Endothelial cell of umbilical vein (primary cell): Measurements from ENCODE around the gene ACTN1. TPM values are rescaled to one million over a fixed set of nuclear protein-coding genes. Genes with fewer than 3 reads are reported as not detected.

Source experiments
- BruUV-seq: library from RNA; stranded (reverse); fragments of 400-500 nt; replicated peaks from 2 replicates; lab custom pipeline; 2021; lab: Mats Ljungman, UMichigan
- CTCF ChIA-PET: fragments of 300-600, 350-600 bp; sonication (Branson Sonifier 250); formaldehyde crosslinking; loops from one replicate; lab custom pipeline; 2021; ENCODE audit warnings: antibody characterized with exemption, inconsistent platforms; lab: Charles Lee
- POLR2A ChIA-PET: fragments of 300-600, 350-600 bp; sonication (Branson Sonifier 250); formaldehyde crosslinking; loops from one replicate; lab custom pipeline; 2021; ENCODE audit warnings: antibody characterized with exemption, inconsistent platforms; lab: Charles Lee
- DNase-seq: peaks from one replicate; pipeline ENCODE4 v3.0.0-alpha.2; 2011; ENCODE audit warnings: low read depth, low spot score
- FAIRE-seq: peaks from 2 replicates; lab custom pipeline; 2011; peaks lifted over from hg19 to GRCh38; lab: Jason Lieb, UNC
- H2AFZ ChIP-seq: 2 replicates; pipeline ENCODE4 v1.6.0; 2012; ENCODE audit warnings: low read depth, low read length, control low read depth, inconsistent platforms
- H3K27ac ChIP-seq: 2 replicates; pipeline ENCODE4 v1.5.1; 2011; ENCODE audit warnings: low read depth, mild to moderate bottlenecking, control low read depth, low read length, moderate library complexity; ENCODE audit not compliant: insufficient read depth
- H3K27me3 ChIP-seq, 2 experiments: 2 replicates each; pipeline versions ENCODE4 v1.6.0 to v1.6.1; 2011; ENCODE audit warnings: low read length in 2 of 2, mixed read lengths in 1 of 2; ENCODE audit not compliant: control insufficient read depth in 2 of 2, insufficient read depth in 2 of 2
- H3K36me3 ChIP-seq, 2 experiments: 2 replicates in 1 of 2; 3 replicates in 1 of 2; pipeline ENCODE4 v1.5.1; 2011; ENCODE audit warnings: low read length in 2 of 2, mild to moderate bottlenecking in 1 of 2, moderate library complexity in 1 of 2; ENCODE audit not compliant: control insufficient read depth in 2 of 2, insufficient read depth in 2 of 2; ENCODE audit errors: extremely low read depth in 1 of 2
- H3K4me1 ChIP-seq: 3 replicates; pipeline ENCODE4 v1.5.1; 2011; ENCODE audit warnings: mild to moderate bottlenecking, low read length; ENCODE audit not compliant: control insufficient read depth, insufficient read depth; ENCODE audit errors: extremely low read depth
- H3K4me2 ChIP-seq: 2 replicates; pipeline ENCODE4 v1.6.1; 2011; ENCODE audit warnings: low read length, control low read depth, mixed read lengths; ENCODE audit not compliant: insufficient read depth
- H3K4me3 ChIP-seq, 3 experiments: fragments of 200-600 bp in 1 of 3; sonication (generic), shearing (Covaris generic) in 1 of 3; replicated peaks in 1 of 3; 2 replicates each; pipeline ENCODE4 v1.5.1; 2011 to 2016; ENCODE audit warnings: control low read depth in 3 of 3, low read length in 3 of 3, mild to moderate bottlenecking in 2 of 3, inconsistent platforms in 1 of 3, low read depth in 1 of 3, moderate library complexity in 1 of 3; ENCODE audit not compliant: insufficient read depth in 1 of 3
- H3K79me2 ChIP-seq: 2 replicates; pipeline ENCODE4 v1.6.0; 2012; ENCODE audit warnings: low read length, inconsistent platforms; ENCODE audit not compliant: control insufficient read depth, insufficient read depth
- H3K9ac ChIP-seq: replicated peaks from 2 replicates; pipeline ENCODE3; 2011; ENCODE audit warnings: low read length, control low read depth; ENCODE audit not compliant: insufficient read depth; ENCODE audit errors: extremely low read depth
- H3K9me1 ChIP-seq: replicated peaks from 3 replicates; pipeline ENCODE4 v1.6.0; 2011; ENCODE audit warnings: mild to moderate bottlenecking, low read length; ENCODE audit not compliant: control insufficient read depth, insufficient read depth; ENCODE audit errors: extremely low read depth
- H3K9me3 ChIP-seq: replicated peaks from 2 replicates; pipeline ENCODE4 v1.5.1; 2012; ENCODE audit warnings: low read length, inconsistent platforms; ENCODE audit not compliant: control insufficient read depth, insufficient read depth
- H4K20me1 ChIP-seq: replicated peaks from 2 replicates; pipeline ENCODE3; 2011; ENCODE audit warnings: mild to moderate bottlenecking, low read length; ENCODE audit not compliant: control insufficient read depth, insufficient read depth; ENCODE audit errors: extremely low read depth
- EZH2 ChIP-seq: IDR thresholded peaks from 2 replicates; pipeline ENCODE4 v1.6.1; 2012; ENCODE audit warnings: borderline replicate concordance, low read depth, mild to moderate bottlenecking, moderate library complexity, low read length, inconsistent platforms; ENCODE audit not compliant: severe bottlenecking
- FOS ChIP-seq: IDR thresholded peaks from 2 replicates; pipeline ENCODE4 v1.6.1; 2011; ENCODE audit warnings: mild to moderate bottlenecking, low read length, moderate library complexity, borderline replicate concordance; ENCODE audit not compliant: insufficient read depth
- GATA2 ChIP-seq: IDR thresholded peaks from 2 replicates; pipeline ENCODE4 v1.7.0; 2011; ENCODE audit warnings: low read depth, mild to moderate bottlenecking, moderate library complexity, mixed read lengths, low read length; ENCODE audit not compliant: insufficient read length, insufficient read depth
- JUN ChIP-seq: IDR thresholded peaks from 2 replicates; pipeline ENCODE4 v1.6.1; 2011; ENCODE audit warnings: borderline replicate concordance, low read depth; ENCODE audit not compliant: insufficient read length, insufficient read depth
- MYC ChIP-seq: IDR thresholded peaks from one replicate; pipeline ENCODE4 v1.6.1; 2011; ENCODE audit warnings: mild to moderate bottlenecking, low read depth, low read length
- POLR2A ChIP-seq: IDR thresholded peaks from 2 replicates; pipeline ENCODE4 v1.6.1; 2012; ENCODE audit warnings: low read depth, mild to moderate bottlenecking, control low read depth, low read length
- POLR2AphosphoS5 ChIP-seq: IDR thresholded peaks from 2 replicates; pipeline ENCODE4 v1.6.1; 2012; ENCODE audit warnings: low read depth, mild to moderate bottlenecking, control low read depth, low read length, moderate library complexity; ENCODE audit not compliant: insufficient read depth
- dilution Hi-C: fragments of 300-500 bp; cut with MboI; formaldehyde crosslinking; loops from one replicate; pipeline ENCODE4 v1.15.0; 2019; ENCODE audit warnings: low sequenced_read_pairs; ENCODE audit not compliant: extremely low pct_ligation_motif_present
- intact Hi-C: fragments of 100-400 bp; cut with micrococcal nuclease; formaldehyde crosslinking; loops from one replicate; pipeline ENCODE4 v1.10.0; 2022
- polyA plus RNA-seq, 4 experiments: library from polyadenylated mRNA; depleted of rRNA in 3 of 4; stranded (reverse) in 3 of 4; unstranded in 1 of 4; fragments of >200 nt; gene quantifications; 2 replicates each; pipeline versions ENCODE4 v1.2.1 to v1.2.3, GENCODE V29; 2011 to 2012; ENCODE audit warnings: missing spikeins in 1 of 4
- total RNA-seq: library from RNA; stranded (reverse); gene quantifications from 2 replicates; pipeline ENCODE4 v1.2.3, GENCODE V29; 2021
- TF ChIP-seq, protein P1 (sequence below), 2 donors: IDR thresholded peaks; 1 replicate in 1 of 2; 2 replicates in 1 of 2; pipeline ENCODE4 v1.5.1; 2011; ENCODE audit warnings: low read length in 2 of 2, mild to moderate bottlenecking in 2 of 2, moderate library complexity in 2 of 2, control low read depth in 1 of 2, inconsistent platforms in 1 of 2, low read depth in 1 of 2; ENCODE audit not compliant: insufficient read depth in 1 of 2; ENCODE audit errors: extremely low read depth in 1 of 2
- TF ChIP-seq, protein P2 (sequence below): IDR thresholded peaks from 2 replicates; pipeline ENCODE4 v1.6.1; 2011; ENCODE audit not compliant: insufficient read depth, insufficient read length

The ACTN1 gene
- total and polyA plus RNA-seq, 2 donors (not counting 3 experiments of a cell fraction or from before 2014, with no cell fraction given), result 442 to 463 TPM

DNA sequence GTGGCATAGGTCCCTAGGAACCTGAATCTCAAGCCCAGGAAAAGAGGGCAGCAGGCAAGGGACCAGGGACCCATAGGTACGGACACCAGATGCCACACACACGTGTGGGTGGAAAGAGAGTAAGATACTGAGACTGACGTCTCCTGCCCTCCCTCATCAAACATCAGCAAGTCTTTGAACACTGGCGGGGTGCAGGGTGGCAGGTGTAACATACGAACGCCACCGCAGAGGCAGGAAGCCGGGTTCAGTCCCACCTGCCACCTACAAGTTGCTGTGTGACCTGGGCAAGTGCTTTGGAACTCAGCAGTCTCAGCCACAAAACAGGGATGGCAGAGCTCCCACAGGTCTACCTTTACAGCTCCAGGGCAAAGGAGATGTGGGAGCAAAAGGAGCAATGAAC lies 11.1 kb downstream of the ACTN1 start:
- no peak overlapping the region for H3K9ac ChIP-seq
- H3K36me3 ChIP-seq, result peaks cover 8 to 17% of the 10 kb centered on the region in 2 experiments
- no peaks in the 10 kb centered on the region for H3K9me1 ChIP-seq
- no TSS peak for BruUV-seq
- peaks cover 70% of the 10 kb centered on the region for H3K4me1 ChIP-seq
- dilution Hi-C loops (no loop called here), intact Hi-C loops (loop anchor here (2.0 kb wide), 1 partner anchor 57 kb away; no protein-coding TSS in a partner anchor)
- TF ChIP-seq, protein P1, sequence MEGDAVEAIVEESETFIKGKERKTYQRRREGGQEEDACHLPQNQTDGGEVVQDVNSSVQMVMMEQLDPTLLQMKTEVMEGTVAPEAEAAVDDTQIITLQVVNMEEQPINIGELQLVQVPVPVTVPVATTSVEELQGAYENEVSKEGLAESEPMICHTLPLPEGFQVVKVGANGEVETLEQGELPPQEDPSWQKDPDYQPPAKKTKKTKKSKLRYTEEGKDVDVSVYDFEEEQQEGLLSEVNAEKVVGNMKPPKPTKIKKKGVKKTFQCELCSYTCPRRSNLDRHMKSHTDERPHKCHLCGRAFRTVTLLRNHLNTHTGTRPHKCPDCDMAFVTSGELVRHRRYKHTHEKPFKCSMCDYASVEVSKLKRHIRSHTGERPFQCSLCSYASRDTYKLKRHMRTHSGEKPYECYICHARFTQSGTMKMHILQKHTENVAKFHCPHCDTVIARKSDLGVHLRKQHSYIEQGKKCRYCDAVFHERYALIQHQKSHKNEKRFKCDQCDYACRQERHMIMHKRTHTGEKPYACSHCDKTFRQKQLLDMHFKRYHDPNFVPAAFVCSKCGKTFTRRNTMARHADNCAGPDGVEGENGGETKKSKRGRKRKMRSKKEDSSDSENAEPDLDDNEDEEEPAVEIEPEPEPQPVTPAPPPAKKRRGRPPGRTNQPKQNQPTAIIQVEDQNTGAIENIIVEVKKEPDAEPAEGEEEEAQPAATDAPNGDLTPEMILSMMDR (IDR thresholded peaks at IDR 0.05; ENCODE audit: extremely low read depth in 1 of 2, insufficient read depth in 1 of 2, low read depth in 1 of 2, low read length in 2 of 2), result no peak
- TF ChIP-seq POLR2A (no peak), EZH2 (no peak), JUN (no peak)
- POLR2A ChIA-PET, result no interaction called here
- H2AFZ ChIP-seq, result no peak overlapping the region
- no peak overlapping the region for H3K27ac ChIP-seq
- CTCF ChIA-PET, result interaction anchor here (0.7 to 2.1 kb wide), 4 partner anchors 26 to 158 kb away, joined by 3 to 6 read pairs (median 4); no protein-coding TSS in a partner anchor
- no peak for DNase-seq
- H4K20me1 ChIP-seq, result no peaks in the 10 kb centered on the region
- peaks cover 100% of the 10 kb centered on the region for H3K79me2 ChIP-seq
- no peak overlapping the region for H3K4me3 ChIP-seq
- H3K4me2 ChIP-seq, result no peak overlapping the region
- FAIRE-seq, result peak; percentile 26
- no peaks in the 10 kb centered on the region for H3K9me3 ChIP-seq
- no peaks in the 10 kb centered on the region for H3K27me3 ChIP-seq

GRCh38 chr14:68967459-68967940 lies 11.6 kb downstream of the ACTN1 start:
- dilution Hi-C loops, result no loop called here
- CTCF ChIA-PET, result interaction anchor here (0.7 to 2.1 kb wide), 5 partner anchors 28 to 159 kb away, joined by 3 to 6 read pairs (median 3); no protein-coding TSS in a partner anchor
- Histone ChIP-seq H3K9ac (no peak overlapping the region), H3K36me3 (peaks cover 4 to 15% of the 10 kb centered on the region in 2 experiments), H3K9me3 (no peaks in the 10 kb centered on the region), H3K27ac (no peak overlapping the region), H4K20me1 (no peaks in the 10 kb centered on the region), H3K27me3 (no peaks in the 10 kb centered on the region), H3K4me3 (no peak overlapping the region), H3K4me1 (peaks cover 72% of the 10 kb centered on the region), H3K79me2 (peaks cover 100% of the 10 kb centered on the region), H2AFZ (no peak overlapping the region), H3K9me1 (no peaks in the 10 kb centered on the region), H3K4me2 (no peak overlapping the region)
- intact Hi-C loops, result no loop called here
- BruUV-seq, result no TSS peak
- FAIRE-seq (peak; percentile 26), DNase-seq (no peak)
- no peak for TF ChIP-seq POLR2AphosphoS5
- TF ChIP-seq FOS, result no peak
- TF ChIP-seq, protein P2, sequence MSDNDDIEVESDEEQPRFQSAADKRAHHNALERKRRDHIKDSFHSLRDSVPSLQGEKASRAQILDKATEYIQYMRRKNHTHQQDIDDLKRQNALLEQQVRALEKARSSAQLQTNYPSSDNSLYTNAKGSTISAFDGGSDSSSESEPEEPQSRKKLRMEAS, result no peak
- TF ChIP-seq POLR2A, result no peak
- no peak for TF ChIP-seq GATA2
- TF ChIP-seq MYC, result no peak
- no peak for TF ChIP-seq EZH2
- no peak for TF ChIP-seq JUN
- TF ChIP-seq, protein P1 (IDR thresholded peaks at IDR 0.05; ENCODE audit: extremely low read depth in 1 of 2, insufficient read depth in 1 of 2, low read depth in 1 of 2, low read length in 2 of 2), result no peak
- POLR2A ChIA-PET, result interaction anchor here (1.4 kb wide), 1 partner anchor 9 kb away, joined by 3 read pairs; no protein-coding TSS in a partner anchor
